Panc1 (cell line): Measurements from ENCODE around the gene ITPRIPL2. TPM values are rescaled to one million over a fixed set of nuclear protein-coding genes. Genes with fewer than 3 reads are reported as not detected.

ENCODE experiments used
- ATAC-seq: fragments of 200-7000 bp; cut with Tn5 transposase; 2 replicates; pipeline ENCODE4 v1.9.1; 2020; ENCODE audit warnings: mild to moderate bottlenecking, moderate library complexity
- BruUV-seq: library from RNA; stranded (reverse); fragments of 400-500 nt; replicated peaks from 2 replicates; lab custom pipeline; 2021; lab: Mats Ljungman, UMichigan
- CTCF ChIA-PET: fragments of 300-600 bp; sonication (Branson Sonifier 250); formaldehyde crosslinking; loops from one replicate; lab custom pipeline; 2022; ENCODE audit warnings: antibody characterized with exemption; lab: Charles Lee
- POLR2A ChIA-PET: fragments of 300-600 bp; sonication (Branson Sonifier 250); formaldehyde crosslinking; loops from one replicate; lab custom pipeline; 2022; ENCODE audit warnings: antibody characterized with exemption; lab: Charles Lee
- DNase-seq: peaks from one replicate; pipeline ENCODE4 v3.0.0-alpha.2; 2010; ENCODE audit warnings: low read depth, low spot score
- H3K27ac ChIP-seq: 2 replicates; pipeline ENCODE4 v1.5.1; 2011; ENCODE audit warnings: mild to moderate bottlenecking, low read length, inconsistent platforms
- H3K27me3 ChIP-seq: fragments of 200-500 bp; sonication (Bioruptor generic); 2 replicates; pipeline ENCODE4 v1.6.0; 2014; ENCODE audit warnings: low read length, inconsistent platforms; ENCODE audit not compliant: control insufficient read depth, insufficient read depth
- H3K36me3 ChIP-seq: fragments of 200-500 bp; sonication (Bioruptor generic); 2 replicates; pipeline ENCODE4 v1.5.1; 2014; ENCODE audit warnings: inconsistent platforms, mild to moderate bottlenecking, low read length, moderate library complexity; ENCODE audit not compliant: control insufficient read depth, insufficient read depth
- H3K4me1 ChIP-seq: 2 replicates; pipeline ENCODE4 v1.5.1; 2011; ENCODE audit warnings: inconsistent platforms, mild to moderate bottlenecking, low read length, moderate library complexity; ENCODE audit not compliant: control insufficient read depth, insufficient read depth
- H3K4me3 ChIP-seq, 2 experiments: 2 replicates each; pipeline ENCODE4 v1.5.1; 2011 to 2012; ENCODE audit warnings: low read depth in 2 of 2, low read length in 2 of 2, mild to moderate bottlenecking in 2 of 2, inconsistent platforms in 1 of 2, moderate library complexity in 1 of 2
- H3K9me3 ChIP-seq: fragments of 200-500 bp; sonication (Bioruptor generic); 2 replicates; pipeline ENCODE4 v1.5.1; 2014; ENCODE audit warnings: low read depth, mild to moderate bottlenecking, inconsistent platforms, low read length, moderate library complexity; ENCODE audit not compliant: control insufficient read depth, insufficient read depth
- POLR2AphosphoS5 ChIP-seq: IDR thresholded peaks from 2 replicates; pipeline ENCODE4 v1.6.1; 2012; ENCODE audit warnings: mild to moderate bottlenecking, low read depth, low read length, moderate library complexity
- REST ChIP-seq, 2 experiments: IDR thresholded peaks; 2 replicates each; pipeline ENCODE4 v1.6.1; 2011 to 2012; ENCODE audit warnings: low read depth in 2 of 2, control low read depth in 1 of 2, low read length in 1 of 2, mild to moderate bottlenecking in 1 of 2, moderate library complexity in 1 of 2; ENCODE audit not compliant: insufficient read depth in 1 of 2
- SIN3A ChIP-seq: IDR thresholded peaks from 2 replicates; pipeline ENCODE4 v1.6.1; 2012; ENCODE audit warnings: low read depth, mild to moderate bottlenecking, low read length, moderate library complexity, borderline replicate concordance; ENCODE audit not compliant: insufficient read depth
- TCF7L2 ChIP-seq: IDR thresholded peaks from 2 replicates; pipeline ENCODE4 v1.6.1; 2011; ENCODE audit warnings: mild to moderate bottlenecking, low read depth, low read length, inconsistent platforms
- in situ Hi-C: cut with HindIII; loops from 2 replicates; pipeline ENCODE4 v1.10.0; 2016; ENCODE audit warnings: low sequenced_read_pairs, low pct_unique_long_range_greater_than_20kb
- intact Hi-C: fragments of 100-400 bp; cut with micrococcal nuclease; formaldehyde crosslinking; loops from one replicate; pipeline ENCODE4 v1.10.0; 2022; ENCODE audit not compliant: unreplicated experiment
- total RNA-seq: library from RNA; stranded (reverse); gene quantifications from one replicate; pipeline ENCODE4 v1.2.1, GENCODE V29; 2021; ENCODE audit not compliant: unreplicated experiment
- TF ChIP-seq, protein P1 (sequence below): fragments of 450-650 bp; IDR thresholded peaks from 2 replicates; pipeline ENCODE4 v1.5.1; 2017; ENCODE audit warnings: mild to moderate bottlenecking

Gene ITPRIPL2
- total RNA-seq, 1 experiment from 2014 or later, result 83.2 TPM

GRCh38 chr16:19084879-19085278, 28.9 kb upstream of the ITPRIPL2 start:
- no peak overlapping the region for H3K4me3 ChIP-seq
- H3K27me3 ChIP-seq, result no peaks in the 10 kb centered on the region
- intact Hi-C loops (loop anchor here (5.0 to 10.0 kb wide), 3 partner anchors 82 to 420 kb away; partner anchors contain the start of gene SYT17), in situ Hi-C loops (no loop called here)
- ATAC-seq (no peak), DNase-seq (no peak)
- ChIA-PET POLR2A (interaction anchor here (1.5 kb wide), 1 partner anchor 10 kb away, joined by 6 read pairs; no protein-coding TSS in a partner anchor), CTCF (interaction anchor here (1.0 to 1.3 kb wide), 3 partner anchors 29 to 101 kb away, joined by 3 to 4 read pairs (median 3); partner anchors contain the start of genes ITPRIPL2 and TMC7)
- H3K36me3 ChIP-seq, result no peaks in the 10 kb centered on the region
- no peak for TF ChIP-seq POLR2AphosphoS5
- TF ChIP-seq TCF7L2, result no peak
- TF ChIP-seq, protein P1, sequence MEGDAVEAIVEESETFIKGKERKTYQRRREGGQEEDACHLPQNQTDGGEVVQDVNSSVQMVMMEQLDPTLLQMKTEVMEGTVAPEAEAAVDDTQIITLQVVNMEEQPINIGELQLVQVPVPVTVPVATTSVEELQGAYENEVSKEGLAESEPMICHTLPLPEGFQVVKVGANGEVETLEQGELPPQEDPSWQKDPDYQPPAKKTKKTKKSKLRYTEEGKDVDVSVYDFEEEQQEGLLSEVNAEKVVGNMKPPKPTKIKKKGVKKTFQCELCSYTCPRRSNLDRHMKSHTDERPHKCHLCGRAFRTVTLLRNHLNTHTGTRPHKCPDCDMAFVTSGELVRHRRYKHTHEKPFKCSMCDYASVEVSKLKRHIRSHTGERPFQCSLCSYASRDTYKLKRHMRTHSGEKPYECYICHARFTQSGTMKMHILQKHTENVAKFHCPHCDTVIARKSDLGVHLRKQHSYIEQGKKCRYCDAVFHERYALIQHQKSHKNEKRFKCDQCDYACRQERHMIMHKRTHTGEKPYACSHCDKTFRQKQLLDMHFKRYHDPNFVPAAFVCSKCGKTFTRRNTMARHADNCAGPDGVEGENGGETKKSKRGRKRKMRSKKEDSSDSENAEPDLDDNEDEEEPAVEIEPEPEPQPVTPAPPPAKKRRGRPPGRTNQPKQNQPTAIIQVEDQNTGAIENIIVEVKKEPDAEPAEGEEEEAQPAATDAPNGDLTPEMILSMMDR, result no peak
- no peak for TF ChIP-seq REST (IDR thresholded peaks at IDR 0.05; ENCODE audit: insufficient read depth in 1 of 2, low read depth in 2 of 2, low read length in 1 of 2)
- TF ChIP-seq SIN3A, result no peak
- H3K9me3 ChIP-seq, result no peaks in the 10 kb centered on the region
- BruUV-seq, result no TSS peak
- H3K27ac ChIP-seq, result no peak overlapping the region
- no peaks in the 10 kb centered on the region; the same call in 1 of the 2 replicates for H3K4me1 ChIP-seq

DNA sequence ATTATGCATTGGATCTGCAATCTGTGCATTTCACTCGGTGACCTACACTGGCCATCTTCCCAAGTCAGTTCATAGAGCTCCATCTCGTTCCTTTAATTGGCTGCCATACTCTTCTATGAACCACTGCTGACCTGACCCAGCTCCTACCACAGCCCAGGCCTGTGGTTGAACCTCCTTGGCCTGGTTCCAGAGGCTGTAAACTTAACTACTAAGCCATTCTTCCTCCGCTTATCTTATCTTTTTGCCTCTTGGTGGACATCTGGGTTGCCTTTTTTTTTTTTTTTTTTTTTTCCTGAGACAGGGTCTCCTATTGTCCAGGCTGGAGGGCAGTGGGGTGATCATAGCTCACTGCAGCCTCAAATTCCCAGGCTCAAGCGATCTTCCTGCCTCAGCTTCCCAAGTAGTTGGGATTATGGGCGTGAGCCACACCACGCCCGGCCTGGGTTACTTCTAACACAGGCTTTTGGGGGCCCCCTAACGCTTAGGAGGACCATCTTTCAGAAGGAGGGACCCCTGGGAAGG, 28.0 kb upstream of the ITPRIPL2 start:
- no peak for ATAC-seq
- no peaks in the 10 kb centered on the region for H3K27me3 ChIP-seq
- BruUV-seq, result no TSS peak
- CTCF ChIA-PET, result interaction anchor here (0.6 to 1.4 kb wide), 12 partner anchors 10 to 416 kb away, joined by 3 to 12 read pairs (median 6); partner anchors contain the start of gene TMC7
- intact Hi-C loops (loop anchor here (1.0 to 10.0 kb wide), 4 partner anchors 82 to 419 kb away; partner anchors contain the start of gene SYT17), in situ Hi-C loops (no loop called here)
- POLR2A ChIA-PET, result interaction anchor here (0.7 to 1.5 kb wide), 3 partner anchors 9 to 292 kb away, joined by 3 to 7 read pairs (median 6); partner anchors contain the start of gene COQ7
- no peaks in the 10 kb centered on the region for H3K36me3 ChIP-seq
- no peak for DNase-seq
- H3K4me3 ChIP-seq, result peak overlapping the region in 1 of 2 experiments; percentile 79; a peak in 2 of 4 replicates
- TF ChIP-seq SIN3A (no peak), POLR2AphosphoS5 (no peak)
- no peaks in the 10 kb centered on the region; the same call in 1 of the 2 replicates for H3K4me1 ChIP-seq
- no peaks in the 10 kb centered on the region for H3K9me3 ChIP-seq
- H3K27ac ChIP-seq, result no peak overlapping the region
